SK-N-SH (cell line): ENCODE data around the gene NELFE. TPM values are rescaled to one million over a fixed set of nuclear protein-coding genes. Genes with fewer than 3 reads are reported as not detected.

Source experiments
- CTCF ChIA-PET: fragments of 300-600, 350-600 bp; formaldehyde crosslinking; extraction: SDS; loops from one replicate; lab custom pipeline; 2021; lab: Yijun Ruan, JAX
- POLR2A ChIA-PET: fragments of 350-600 bp; sonication (Branson Sonifier 250); formaldehyde crosslinking; extraction: SDS; loops from one replicate; lab custom pipeline; 2020; ENCODE audit warnings: antibody characterized with exemption, inconsistent platforms; lab: Yijun Ruan, JAX
- DNase-seq: peaks from one replicate; pipeline ENCODE4 v3.0.0; 2012
- H2AFZ ChIP-seq: fragments of 200-600 bp; sonication (generic); 2 replicates; pipeline ENCODE4 v1.8.1; 2016; ENCODE audit warnings: antibody characterized with exemption, mild to moderate bottlenecking, low read depth
- H3F3A ChIP-seq: fragments of 200-600 bp; sonication (generic); replicated peaks from 2 replicates; pipeline ENCODE3; 2016; ENCODE audit warnings: antibody characterized with exemption, mild to moderate bottlenecking; ENCODE audit not compliant: insufficient read depth
- H3K27ac ChIP-seq, 2 experiments: fragments of 200-500 bp in 1 of 2; fragments of 200-600 bp in 1 of 2; sonication (Bioruptor generic) in 1 of 2; sonication (generic), shearing (Covaris generic) in 1 of 2; 2 replicates each; pipeline versions ENCODE4 v1.5.1 to v1.6.1; 2014 to 2016; ENCODE audit warnings: low read depth in 2 of 2, inconsistent platforms in 1 of 2, low read length in 1 of 2, mild to moderate bottlenecking in 1 of 2, mixed read lengths in 1 of 2
- H3K27me3 ChIP-seq: fragments of 200-600 bp; sonication (generic), shearing (Covaris generic); 2 replicates; pipeline ENCODE4 v1.6.1; 2016; ENCODE audit warnings: mixed run types; ENCODE audit not compliant: insufficient read depth
- H3K36me3 ChIP-seq, 2 experiments: fragments of 200-500 bp in 1 of 2; fragments of 200-600 bp in 1 of 2; sonication (Bioruptor generic) in 1 of 2; sonication (generic) in 1 of 2; replicated peaks in 1 of 2; 2 replicates each; pipeline versions ENCODE3 to v1.5.1; 2014 to 2016; ENCODE audit warnings: low read length in 1 of 2, mild to moderate bottlenecking in 1 of 2; ENCODE audit not compliant: insufficient read depth in 2 of 2, control insufficient read depth in 1 of 2
- H3K4me1 ChIP-seq, 2 experiments: fragments of 200-500 bp in 1 of 2; fragments of 200-600 bp in 1 of 2; sonication (Bioruptor generic) in 1 of 2; sonication (generic), shearing (Covaris generic) in 1 of 2; 2 replicates each; pipeline versions ENCODE4 v1.5.1 to v1.6.1; 2014 to 2016; ENCODE audit warnings: low read depth in 1 of 2, low read length in 1 of 2, mixed run types in 1 of 2; ENCODE audit not compliant: insufficient read depth in 2 of 2, control insufficient read depth in 1 of 2
- H3K4me2 ChIP-seq: fragments of 200-600 bp; sonication (generic), shearing (Covaris generic); 2 replicates; pipeline ENCODE4 v1.6.1; 2017; ENCODE audit warnings: mixed run types
- H3K4me3 ChIP-seq, 2 experiments: fragments of 200-500 bp in 1 of 2; fragments of 200-600 bp in 1 of 2; sonication (Bioruptor generic) in 1 of 2; sonication (generic), shearing (Covaris generic) in 1 of 2; 2 replicates each; pipeline versions ENCODE4 v1.5.1 to v1.8.1; 2014 to 2016; ENCODE audit warnings: low read depth in 2 of 2, inconsistent platforms in 1 of 2, low read length in 1 of 2, mild to moderate bottlenecking in 1 of 2, mixed read lengths in 1 of 2, moderate library complexity in 1 of 2
- H3K79me2 ChIP-seq: fragments of 200-600 bp; sonication (generic); 2 replicates; pipeline ENCODE4 v1.8.1; 2017; ENCODE audit warnings: mild to moderate bottlenecking; ENCODE audit not compliant: insufficient read depth
- H3K9ac ChIP-seq: fragments of 200-600 bp; sonication (generic); 2 replicates; pipeline ENCODE4 v1.6.1; 2017; ENCODE audit warnings: mixed run types
- H3K9me2 ChIP-seq: fragments of 200-600 bp; sonication (generic); 2 replicates; pipeline ENCODE4 v1.6.1; 2017; ENCODE audit warnings: mixed run types
- H3K9me3 ChIP-seq: fragments of 200-600 bp; sonication (generic); 2 replicates; pipeline ENCODE4 v1.6.1; 2017; ENCODE audit warnings: mixed run types, mild to moderate bottlenecking, moderate library complexity
- H4K20me1 ChIP-seq: fragments of 200-600 bp; sonication (generic); 2 replicates; pipeline ENCODE4 v1.6.1; 2017; ENCODE audit warnings: mild to moderate bottlenecking, mixed run types; ENCODE audit not compliant: insufficient read depth
- GABPA ChIP-seq: IDR thresholded peaks from 2 replicates; pipeline ENCODE4 v1.4.0; 2012; ENCODE audit warnings: low read depth, mild to moderate bottlenecking
- MXI1 ChIP-seq: IDR thresholded peaks from 2 replicates; pipeline ENCODE4 v1.6.1; 2012; ENCODE audit warnings: mild to moderate bottlenecking, low read depth, low read length, improper control_type of control experiment
- NFIC ChIP-seq: IDR thresholded peaks from 2 replicates; pipeline ENCODE4 v1.4.0; 2012; ENCODE audit warnings: borderline replicate concordance
- NRF1 ChIP-seq: IDR thresholded peaks from 2 replicates; pipeline ENCODE4 v1.6.1; 2012; ENCODE audit warnings: low read depth, mild to moderate bottlenecking, low read length
- PBX3 ChIP-seq: IDR thresholded peaks from 2 replicates; pipeline ENCODE4; 2012
- POLR2AphosphoS5 ChIP-seq: IDR thresholded peaks from 2 replicates; pipeline ENCODE4 v1.6.1; 2012; ENCODE audit warnings: low read depth, low read length
- RCOR1 ChIP-seq: fragments of 150-350 bp; IDR thresholded peaks from 2 replicates; pipeline ENCODE4 v1.6.1; 2017; ENCODE audit warnings: antibody characterized with exemption, low read length
- USF1 ChIP-seq: IDR thresholded peaks from 2 replicates; pipeline ENCODE4 v1.4.0; 2012; ENCODE audit warnings: low read depth, borderline replicate concordance
- WGBS: methylation state at CpG from one replicate; pipeline ENCODE4 v1.1.6; 2017; ENCODE audit warnings: low lambda C conversion rate; 5-methylcytosine and 5-hydroxymethylcytosine counted together
- polyA plus RNA-seq, 3 experiments: library from polyadenylated mRNA; depleted of rRNA; stranded (reverse); fragments of >200 nt; gene quantifications; 2 replicates each; pipeline ENCODE4 v1.2.3, GENCODE V29; 2012
- small RNA-seq, 7 experiments: library from RNA; depleted of rRNA; stranded (forward); fragments of <200 nt; gene quantifications; one replicate each; pipeline ENCODE3, GENCODE V24; 2012

Gene NELFE
- polyA plus RNA-seq, 1 of the 3 experiments (the other 2 are of a cell fraction): 116 TPM

GRCh38 chr6:31903957-31904356 is 54.8 kb downstream of the NELFE start:
- peaks cover 0 to 29% of the 10 kb centered on the region in 2 experiments; a peak in 1 of 4 replicates for H3K4me1 ChIP-seq
- H3K9me2 ChIP-seq: no peaks in the 10 kb centered on the region
- no peaks in the 10 kb centered on the region for H3K27me3 ChIP-seq
- no peak for DNase-seq
- H3K4me3 ChIP-seq: no peak overlapping the region
- H3K27ac ChIP-seq: no peak overlapping the region
- CTCF ChIA-PET: interaction anchor here (0.9 to 3.1 kb wide), 2 partner anchors 15 to 49 kb away, joined by 3 to 9 read pairs; no protein-coding TSS in a partner anchor
- no peaks in the 10 kb centered on the region for H3K36me3 ChIP-seq
- H3K4me2 ChIP-seq: no peak overlapping the region
- H3K79me2 ChIP-seq: peaks cover 3% of the 10 kb centered on the region; the same call in 1 of the 2 replicates
- 81% methylated on average over 3 of the region's 3 CpGs for WGBS
- H2AFZ ChIP-seq: no peak overlapping the region
- H4K20me1 ChIP-seq: no peaks in the 10 kb centered on the region
- TF ChIP-seq PBX3: no peak
- TF ChIP-seq GABPA: no peak
- TF ChIP-seq RCOR1: no peak
- no peak for TF ChIP-seq USF1
- no peak for TF ChIP-seq POLR2AphosphoS5
- no peak for TF ChIP-seq NRF1
- no peak for TF ChIP-seq NFIC
- no peak for TF ChIP-seq MXI1
- POLR2A ChIA-PET: no interaction called here
- H3F3A ChIP-seq: peaks cover 10% of the 10 kb centered on the region
- H3K9ac ChIP-seq: no peak overlapping the region
- H3K9me3 ChIP-seq: no peaks in the 10 kb centered on the region

Small RNA genes lying within 50 kb of the gene (small RNA-seq; reads per million reads assigned to genes)
- gene AL645922.1: 0 reads per million in 7 experiments

Other genes starting within 250 kb of the NELFE start
- not detected in 2 replicates for gene LY6G6D, start 243.6 kb downstream of the NELFE start, polyA plus RNA-seq (2012; rRNA removed)
- 0.08 TPM in 1 of 2 replicates, not detected in the other for gene LY6G6C, start 237.2 kb downstream of the NELFE start, polyA plus RNA-seq (2012; rRNA removed)
- not detected in 2 replicates for gene MPIG6B, start 235.6 kb downstream of the NELFE start, polyA plus RNA-seq (2012; rRNA removed)
- 147 and 180 TPM in 2 replicates for gene DDAH2, start 229.7 kb downstream of the NELFE start, polyA plus RNA-seq (2012; rRNA removed)
- gene CLIC1, start 222.4 kb downstream of the NELFE start, polyA plus RNA-seq (2012; rRNA removed): 520 and 569 TPM in 2 replicates
- gene MSH5, start 219.0 kb downstream of the NELFE start, polyA plus RNA-seq (2012; rRNA removed): 16.0 and 19.5 TPM in 2 replicates
- 5.9 and 6.3 TPM in 2 replicates for gene SAPCD1, start 196.3 kb downstream of the NELFE start, polyA plus RNA-seq (2012; rRNA removed)
- 0.45 and 0.56 TPM in 2 replicates for gene VWA7, start 181.6 kb downstream of the NELFE start, polyA plus RNA-seq (2012; rRNA removed)
- gene VARS1, start 163.2 kb downstream of the NELFE start, polyA plus RNA-seq (2012; rRNA removed): 22.2 and 35.1 TPM in 2 replicates
- 47.8 and 79.1 TPM in 2 replicates for gene LSM2, start 152.0 kb downstream of the NELFE start, polyA plus RNA-seq (2012; rRNA removed)
- gene HSPA1L, start 143.7 kb downstream of the NELFE start, polyA plus RNA-seq (2012; rRNA removed): 0.69 and 0.83 TPM in 2 replicates
- 71.1 and 119 TPM in 2 replicates for gene HSPA1A, start 143.4 kb downstream of the NELFE start, polyA plus RNA-seq (2012; rRNA removed)
- 52.4 and 96.3 TPM in 2 replicates for gene HSPA1B, start 131.2 kb downstream of the NELFE start, polyA plus RNA-seq (2012; rRNA removed)
- gene NEU1, start 96.2 kb downstream of the NELFE start, polyA plus RNA-seq (2012; rRNA removed): 42.2 and 43.0 TPM in 2 replicates
- gene SLC44A4, start 80.0 kb downstream of the NELFE start, polyA plus RNA-seq (2012; rRNA removed): 0.26 and 0.49 TPM in 2 replicates
- 50.1 and 72.0 TPM in 2 replicates for gene EHMT2, start 61.3 kb downstream of the NELFE start, polyA plus RNA-seq (2012; rRNA removed)
- gene ZBTB12, start 56.9 kb downstream of the NELFE start, polyA plus RNA-seq (2012; rRNA removed): 8.3 and 8.4 TPM in 2 replicates
- gene C2, start 31.3 kb downstream of the NELFE start, polyA plus RNA-seq (2012; rRNA removed): 0.15 and 0.43 TPM in 2 replicates
- gene CFB, start 12.9 kb downstream of the NELFE start, polyA plus RNA-seq (2012; rRNA removed): 42.1 and 64.4 TPM in 2 replicates
- 86.3 and 89.4 TPM in 2 replicates for gene SKIC2, start 204 bp upstream of the NELFE start, polyA plus RNA-seq (2012; rRNA removed)
- 25.3 and 27.1 TPM in 2 replicates for gene DXO, start 13.2 kb upstream of the NELFE start, polyA plus RNA-seq (2012; rRNA removed)
- gene C4A, start 23.1 kb upstream of the NELFE start, polyA plus RNA-seq (2012; rRNA removed): 9.9 and 11.4 TPM in 2 replicates
- gene C4B, start 55.8 kb upstream of the NELFE start, polyA plus RNA-seq (2012; rRNA removed): 6.8 and 10.9 TPM in 2 replicates
- 0.03 TPM in 1 of 2 replicates, not detected in the other for gene CYP21A2, start 79.4 kb upstream of the NELFE start, polyA plus RNA-seq (2012; rRNA removed)
- gene TNXB, start 150.4 kb upstream of the NELFE start, polyA plus RNA-seq (2012; rRNA removed): 0.48 and 0.55 TPM in 2 replicates
- gene ATF6B, start 169.3 kb upstream of the NELFE start, polyA plus RNA-seq (2012; rRNA removed): 61.3 and 73.0 TPM in 2 replicates
- 2.7 and 3.5 TPM in 2 replicates for gene FKBPL, start 171.3 kb upstream of the NELFE start, polyA plus RNA-seq (2012; rRNA removed)
- gene PRRT1, start 193.0 kb upstream of the NELFE start, polyA plus RNA-seq (2012; rRNA removed): 1.2 and 1.5 TPM in 2 replicates
- 32.7 and 42.1 TPM in 2 replicates for gene PPT2, start 195.2 kb upstream of the NELFE start, polyA plus RNA-seq (2012; rRNA removed)
- 7.7 and 10.7 TPM in 2 replicates for gene EGFL8, start 205.6 kb upstream of the NELFE start, polyA plus RNA-seq (2012; rRNA removed)
- gene AGPAT1, start 217.1 kb upstream of the NELFE start, polyA plus RNA-seq (2012; rRNA removed): 118 and 122 TPM in 2 replicates
- 74.8 and 110 TPM in 2 replicates for gene RNF5, start 219.4 kb upstream of the NELFE start, polyA plus RNA-seq (2012; rRNA removed)
- gene AGER, start 225.3 kb upstream of the NELFE start, polyA plus RNA-seq (2012; rRNA removed): 2.9 and 3.5 TPM in 2 replicates
- 74.5 and 83.1 TPM in 2 replicates for gene PBX2, start 231.2 kb upstream of the NELFE start, polyA plus RNA-seq (2012; rRNA removed)
- 1.5 and 1.9 TPM in 2 replicates for gene GPSM3, start 233.7 kb upstream of the NELFE start, polyA plus RNA-seq (2012; rRNA removed)